Inflammatory macrophage treated with lipopolysaccharide for 4 hours (primary cell): Measurements from ENCODE around the gene PCAT7.
A peak's percentile ranks its signal among the peaks of the same experiment; 100 is the strongest.
"Not testable (repeated sequence)": the region's sequence is repeated elsewhere in the genome, so short reads cannot be mapped to it uniquely, and the experiment has no call there.

Experiments used
- DNase-seq: peaks from one replicate; pipeline ENCODE4 v3.0.0-alpha.2; 2020

Gene PCAT7

GRCh38 chr9:94564279-94564678 is 9.4 kb downstream of the PCAT7 start:
- not testable (repeated sequence) for DNase-seq

GRCh38 chr9:94566550-94566949 is 11.7 kb downstream of the PCAT7 start:
- DNase-seq: no peak

- no peak for DNase-seq
Observed at GRCh38 chr9:94567271-94567670, 12.4 kb downstream of the PCAT7 start.

GRCh38 chr9:94568250-94568889 is 13.5 kb downstream of the PCAT7 start:
- DNase-seq: no peak

GRCh38 chr9:94568972-94569712 is 14.3 kb downstream of the PCAT7 start:
- DNase-seq: no peak

- peak; percentile 58 for DNase-seq
Observed at GRCh38 chr9:94576131-94576530, 21.2 kb downstream of the PCAT7 start.

GRCh38 chr9:94577036-94577435 is 22.2 kb downstream of the PCAT7 start:
- no peak for DNase-seq

- no peak for DNase-seq
Observed at GRCh38 chr9:94577571-94577970, 22.7 kb downstream of the PCAT7 start.

GRCh38 chr9:94581728-94582127 is 26.8 kb downstream of the PCAT7 start:
- no peak for DNase-seq

- DNase-seq: no peak
Observed at GRCh38 chr9:94584555-94584954, 29.7 kb downstream of the PCAT7 start.

GRCh38 chr9:94586316-94586715 is 31.4 kb downstream of the PCAT7 start:
- DNase-seq: peak; percentile 72

GRCh38 chr9:94586814-94587213 is 31.9 kb downstream of the PCAT7 start:
- peak; percentile 46 for DNase-seq

GRCh38 chr9:94588681-94589080 is 33.8 kb downstream of the PCAT7 start:
- no peak for DNase-seq

- DNase-seq: not testable (repeated sequence)
Observed at GRCh38 chr9:94591046-94591545, 36.2 kb downstream of the PCAT7 start.

- no peak for DNase-seq
Observed at GRCh38 chr9:94591876-94592275, 37.0 kb downstream of the PCAT7 start.

GRCh38 chr9:94592683-94593082 is 37.8 kb downstream of the PCAT7 start:
- not testable (repeated sequence) for DNase-seq

GRCh38 chr9:94593459-94594345 is 38.8 kb downstream of the PCAT7 start, which contains the start of gene FBP2:
Gene FBP2 (minus strand): TSS chr9:94593824. CDS start chr9:94593726, 98 bp downstream.
- no peak for DNase-seq

GRCh38 chr9:94599102-94599501 is 44.2 kb downstream of the PCAT7 start:
- no peak for DNase-seq

GRCh38 chr9:94600258-94600657 is 45.4 kb downstream of the PCAT7 start:
- DNase-seq: no peak

GRCh38 chr9:94600715-94601114 is 45.8 kb downstream of the PCAT7 start:
- DNase-seq: no peak

GRCh38 chr9:94602666-94603065 is 47.8 kb downstream of the PCAT7 start:
- DNase-seq: no peak

GRCh38 chr9:94603259-94604160 is 48.6 kb downstream of the PCAT7 start:
- DNase-seq: peak; percentile 49
